SIG-M5 (cell line): ENCODE measurements around the gene NCOA6.

Source experiments
- DNase-seq: peaks from one replicate; lab custom pipeline; 2025; lab: John Stamatoyannopoulos, UW

NCOA6 gene

GRCh38 chr20:34825530-34826362 lies at the start of gene NCOA6:
Gene NCOA6 (minus strand): TSS chr20:34825651. CDS start chr20:34782355, 43,296 bp downstream.
- DNase-seq, result no peak

GRCh38 chr20:34874094-34874654 lies 48.7 kb upstream of the NCOA6 start:
- DNase-seq, result no peak

GRCh38 chr20:34873583-34874093 lies 48.2 kb upstream of the NCOA6 start:
- no peak for DNase-seq

GRCh38 chr20:34872622-34873224 lies 47.3 kb upstream of the NCOA6 start, which contains the start of gene GGT7:
Gene GGT7 (minus strand): TSS chr20:34872856. CDS start chr20:34872815, 41 bp downstream.
- DNase-seq, result no peak

- DNase-seq, result no peak
These were observed 46.6 kb upstream of the NCOA6 start for GRCh38 chr20:34871966-34872621.

GRCh38 chr20:34871320-34871926 lies 46.0 kb upstream of the NCOA6 start:
- DNase-seq, result no peak

- no peak for DNase-seq
These were observed 38.8 kb upstream of the NCOA6 start for GRCh38 chr20:34864216-34864615.

- no peak for DNase-seq
These were observed 38.0 kb upstream of the NCOA6 start for GRCh38 chr20:34863421-34863965.

GRCh38 chr20:34862724-34863123 lies 37.3 kb upstream of the NCOA6 start:
- DNase-seq, result no peak

GRCh38 chr20:34861386-34862084 lies 36.1 kb upstream of the NCOA6 start:
- no peak for DNase-seq

GRCh38 chr20:34859826-34860545 lies 34.5 kb upstream of the NCOA6 start:
- no peak for DNase-seq

GRCh38 chr20:34859367-34859766 lies 33.9 kb upstream of the NCOA6 start:
- no peak for DNase-seq

- DNase-seq, result no peak
These were observed 26.8 kb upstream of the NCOA6 start for GRCh38 chr20:34852298-34852697.

GRCh38 chr20:34850969-34851368 lies 25.5 kb upstream of the NCOA6 start:
- no peak for DNase-seq

GRCh38 chr20:34849778-34850177 lies 24.3 kb upstream of the NCOA6 start:
- no peak for DNase-seq

GRCh38 chr20:34848597-34848996 lies 23.1 kb upstream of the NCOA6 start:
- DNase-seq, result no peak

- DNase-seq, result no peak
These were observed 18.0 kb upstream of the NCOA6 start for GRCh38 chr20:34843421-34843820.

GRCh38 chr20:34842143-34842542 lies 16.7 kb upstream of the NCOA6 start:
- no peak for DNase-seq

GRCh38 chr20:34834459-34834893 lies 9.0 kb upstream of the NCOA6 start:
- DNase-seq, result no peak

- DNase-seq, result no peak
These were observed 6.5 kb upstream of the NCOA6 start for GRCh38 chr20:34831936-34832335.
